Stomach (tissue), 4 donors: Measurements from ENCODE around the gene MACC1.

ENCODE experiments used
- EP300 ChIP-seq: sonication (generic); formaldehyde crosslinking; IDR thresholded peaks from one replicate; pipeline ENCODE4 v1.6.1; 2017; ENCODE audit warnings: antibody characterized with exemption
- POLR2A ChIP-seq, 4 donors: fragments of 450-650 bp; IDR thresholded peaks; one replicate each; pipeline ENCODE4 v1.6.1; 2016; ENCODE audit warnings: antibody characterized with exemption in 4 of 4, control low read depth in 2 of 4, mild to moderate bottlenecking in 1 of 4, moderate library complexity in 1 of 4
- POLR2AphosphoS5 ChIP-seq, 3 donors: sonication (generic); formaldehyde crosslinking; IDR thresholded peaks; one replicate each; pipeline ENCODE4 v1.6.1; 2016; ENCODE audit warnings: antibody characterized with exemption in 3 of 3
- TF ChIP-seq, protein P1 (sequence below), 7 experiments: fragments of 450-650 bp in 4 of 7; fragments of 200-600 bp in 3 of 7; sonication (generic) in 3 of 7; IDR thresholded peaks; one replicate each; pipeline ENCODE4 v1.5.1; 2016 to 2019; ENCODE audit warnings: antibody characterized with exemption in 7 of 7, control low read depth in 2 of 7, mild to moderate bottlenecking in 1 of 7

DNA sequence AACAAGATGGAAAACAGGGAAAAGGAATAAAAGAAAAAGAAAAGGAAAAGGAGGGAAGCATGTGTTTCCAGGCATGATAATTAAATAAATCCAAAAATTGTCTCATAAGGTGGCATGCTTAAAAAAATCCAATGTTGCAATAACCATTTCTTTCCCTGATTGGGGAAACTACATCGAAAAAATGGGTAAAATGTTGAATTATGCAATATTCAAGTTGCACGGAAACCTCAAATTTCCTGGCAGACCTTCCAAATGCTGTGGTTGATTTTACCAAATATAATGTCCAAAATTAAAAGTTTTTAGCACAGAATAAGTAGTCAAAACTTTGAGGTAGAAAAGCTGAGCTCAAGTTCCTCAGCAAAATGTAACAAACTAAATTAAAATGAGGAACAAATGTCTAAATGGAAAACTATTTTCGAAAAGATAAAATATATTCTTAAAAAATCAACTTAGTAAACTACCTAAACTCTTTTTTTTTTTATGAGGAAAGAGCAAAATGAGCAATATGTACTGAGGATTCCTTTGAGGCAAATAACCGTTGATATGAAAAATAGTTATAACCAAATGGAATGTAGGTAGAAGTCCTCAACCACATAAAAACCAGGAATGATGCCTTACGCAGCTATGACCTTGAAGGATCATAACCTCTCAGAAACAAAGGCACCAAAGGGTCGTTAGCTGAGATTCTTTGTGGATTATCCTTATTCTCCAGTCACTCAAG lies 52.6 kb downstream of the MACC1 start:
- TF ChIP-seq, protein P1, sequence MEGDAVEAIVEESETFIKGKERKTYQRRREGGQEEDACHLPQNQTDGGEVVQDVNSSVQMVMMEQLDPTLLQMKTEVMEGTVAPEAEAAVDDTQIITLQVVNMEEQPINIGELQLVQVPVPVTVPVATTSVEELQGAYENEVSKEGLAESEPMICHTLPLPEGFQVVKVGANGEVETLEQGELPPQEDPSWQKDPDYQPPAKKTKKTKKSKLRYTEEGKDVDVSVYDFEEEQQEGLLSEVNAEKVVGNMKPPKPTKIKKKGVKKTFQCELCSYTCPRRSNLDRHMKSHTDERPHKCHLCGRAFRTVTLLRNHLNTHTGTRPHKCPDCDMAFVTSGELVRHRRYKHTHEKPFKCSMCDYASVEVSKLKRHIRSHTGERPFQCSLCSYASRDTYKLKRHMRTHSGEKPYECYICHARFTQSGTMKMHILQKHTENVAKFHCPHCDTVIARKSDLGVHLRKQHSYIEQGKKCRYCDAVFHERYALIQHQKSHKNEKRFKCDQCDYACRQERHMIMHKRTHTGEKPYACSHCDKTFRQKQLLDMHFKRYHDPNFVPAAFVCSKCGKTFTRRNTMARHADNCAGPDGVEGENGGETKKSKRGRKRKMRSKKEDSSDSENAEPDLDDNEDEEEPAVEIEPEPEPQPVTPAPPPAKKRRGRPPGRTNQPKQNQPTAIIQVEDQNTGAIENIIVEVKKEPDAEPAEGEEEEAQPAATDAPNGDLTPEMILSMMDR (IDR thresholded peaks at IDR 0.05): no peak
- no peak for TF ChIP-seq POLR2AphosphoS5 (IDR thresholded peaks at IDR 0.05)
- TF ChIP-seq EP300: no peak
- TF ChIP-seq POLR2A (IDR thresholded peaks at IDR 0.05): no peak
